Sciatic nerve (tissue), 2 donors: ENCODE data around the gene PDCD4. TPM values are rescaled to one million over a fixed set of nuclear protein-coding genes. Genes with fewer than 3 reads are reported as not detected.

Experiments used
- ATAC-seq: fragments of 200-7000 bp; cut with Tn5 transposase; one replicate; pipeline ENCODE4 v1.9.1; 2020; ENCODE audit warnings: mild to moderate bottlenecking, moderate library complexity
- DNase-seq: peaks from one replicate; pipeline ENCODE4 v3.0.0-alpha.2; 2020; ENCODE audit warnings: low spot score
- intact Hi-C: fragments of 100-400 bp; cut with DNase I; formaldehyde crosslinking; loops from one replicate; pipeline ENCODE4 v1.14.2; 2022
- total RNA-seq: library from RNA; stranded (reverse); fragmentation: NEBNext Ultra II Directional; extraction: Animal tissue kit (Norgen Biotek cat#: 25700); gene quantifications from one replicate; pipeline ENCODE4 v1.2.1, GENCODE V29; 2021
- donor health status: DM: no; HTN: no; CAD: no.
- donor health status: DM: no; HTN: no; CAD: no.

PDCD4 gene
- total RNA-seq, 1 donor from 2014 or later = 124 TPM

DNA sequence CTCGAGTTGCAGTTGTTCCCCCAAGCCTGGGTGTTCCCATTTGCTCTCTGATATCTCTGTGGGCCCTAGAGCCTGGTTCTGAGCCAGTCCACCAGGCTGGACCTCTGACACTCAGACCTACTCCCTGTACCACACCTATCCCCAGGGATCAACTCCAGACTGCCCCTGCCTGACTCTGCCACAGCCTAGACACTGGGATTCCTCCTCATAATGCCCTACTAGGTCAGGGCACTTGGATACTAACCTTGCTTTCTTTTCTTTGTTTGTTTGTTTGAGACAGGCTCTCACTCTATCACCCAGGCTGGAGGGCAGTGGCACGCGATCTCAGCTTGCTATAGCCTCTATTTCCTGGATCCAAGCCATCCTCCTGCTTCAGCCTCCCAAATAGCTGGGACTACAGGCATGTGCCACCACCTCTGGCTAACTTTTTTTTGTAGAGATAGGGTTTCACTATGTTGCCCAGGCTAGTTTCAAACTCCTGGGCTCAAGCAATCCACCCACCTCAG lies 30.8 kb upstream of the PDCD4 start:
- ATAC-seq (no peak), DNase-seq (no peak)
- intact Hi-C loops = no loop called here

DNA sequence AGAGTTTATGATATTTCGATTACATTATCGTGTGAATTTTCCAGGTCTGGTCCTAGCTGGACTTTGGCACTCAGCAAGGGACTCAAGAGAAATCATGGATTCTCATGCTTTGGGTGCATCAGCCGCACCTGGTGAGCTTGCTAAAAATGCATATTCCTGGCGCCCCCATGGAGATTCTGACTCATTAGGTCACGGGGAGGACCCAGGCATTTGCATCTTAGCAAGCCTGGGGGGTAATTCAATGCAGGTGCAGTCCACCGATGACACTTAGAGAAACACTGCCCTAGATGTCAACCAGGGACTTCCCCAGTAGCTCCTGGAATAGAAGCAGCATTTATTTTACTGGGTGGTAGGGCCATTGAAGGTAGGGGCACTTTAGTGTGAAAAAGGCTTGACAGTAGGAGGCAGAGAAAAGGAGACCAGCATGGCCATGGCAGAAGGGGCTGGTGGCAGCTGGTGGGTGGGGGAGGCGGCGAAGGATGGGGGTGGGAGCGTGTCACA lies 29.9 kb upstream of the PDCD4 start:
- no peak for ATAC-seq
- DNase-seq = no peak
- intact Hi-C loops = no loop called here

DNA sequence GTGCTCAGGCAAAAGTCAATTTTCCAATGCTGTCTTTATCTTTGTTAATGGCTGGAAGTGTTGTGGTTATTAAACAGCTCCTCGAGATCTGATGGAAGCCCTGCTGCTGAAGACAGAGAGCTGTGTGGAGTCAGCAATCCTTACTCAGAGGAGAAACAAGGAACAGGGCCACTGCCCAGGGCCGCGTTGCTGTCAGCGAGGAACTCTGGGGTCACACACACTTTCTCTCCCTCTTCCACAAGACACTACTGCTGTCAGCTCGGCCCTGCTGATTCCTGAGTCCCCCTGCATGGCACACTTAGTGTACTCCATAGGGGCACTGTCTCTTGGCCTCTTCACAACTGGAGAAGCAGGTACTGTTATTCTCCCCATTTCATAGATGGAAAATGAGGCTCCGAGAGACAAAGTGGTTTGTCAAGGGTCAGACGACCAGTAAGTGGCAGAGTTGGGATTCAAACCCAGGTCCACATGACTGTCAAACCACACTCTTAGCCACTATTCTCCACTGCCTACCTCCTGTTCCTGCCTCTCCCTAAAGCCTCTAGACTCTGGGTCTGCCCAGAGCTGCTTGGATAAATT lies 29.3 kb upstream of the PDCD4 start:
- intact Hi-C loops = no loop called here
- ATAC-seq (no peak), DNase-seq (no peak)

DNA sequence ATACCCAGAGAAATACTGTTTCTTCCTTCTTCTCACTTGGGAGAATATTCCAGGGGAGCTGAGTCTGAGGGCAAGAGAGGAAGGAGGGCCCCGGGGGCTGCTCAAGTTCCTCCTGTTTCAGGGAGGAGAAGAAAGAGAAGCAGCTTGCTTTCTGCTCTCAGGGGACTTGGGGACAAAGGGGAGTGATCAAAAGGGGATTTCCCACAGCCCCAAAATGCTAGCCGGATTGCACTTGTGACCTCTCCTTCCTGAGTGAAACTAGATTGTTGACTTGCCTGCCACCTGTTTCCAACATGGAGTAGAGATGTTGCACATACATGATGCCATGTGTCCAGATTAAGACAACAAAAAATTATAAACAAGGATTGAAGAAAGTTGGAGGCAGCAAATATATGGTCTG lies 28.7 kb upstream of the PDCD4 start:
- ATAC-seq (peak; percentile 15), DNase-seq (no peak)
- intact Hi-C loops = no loop called here

DNA sequence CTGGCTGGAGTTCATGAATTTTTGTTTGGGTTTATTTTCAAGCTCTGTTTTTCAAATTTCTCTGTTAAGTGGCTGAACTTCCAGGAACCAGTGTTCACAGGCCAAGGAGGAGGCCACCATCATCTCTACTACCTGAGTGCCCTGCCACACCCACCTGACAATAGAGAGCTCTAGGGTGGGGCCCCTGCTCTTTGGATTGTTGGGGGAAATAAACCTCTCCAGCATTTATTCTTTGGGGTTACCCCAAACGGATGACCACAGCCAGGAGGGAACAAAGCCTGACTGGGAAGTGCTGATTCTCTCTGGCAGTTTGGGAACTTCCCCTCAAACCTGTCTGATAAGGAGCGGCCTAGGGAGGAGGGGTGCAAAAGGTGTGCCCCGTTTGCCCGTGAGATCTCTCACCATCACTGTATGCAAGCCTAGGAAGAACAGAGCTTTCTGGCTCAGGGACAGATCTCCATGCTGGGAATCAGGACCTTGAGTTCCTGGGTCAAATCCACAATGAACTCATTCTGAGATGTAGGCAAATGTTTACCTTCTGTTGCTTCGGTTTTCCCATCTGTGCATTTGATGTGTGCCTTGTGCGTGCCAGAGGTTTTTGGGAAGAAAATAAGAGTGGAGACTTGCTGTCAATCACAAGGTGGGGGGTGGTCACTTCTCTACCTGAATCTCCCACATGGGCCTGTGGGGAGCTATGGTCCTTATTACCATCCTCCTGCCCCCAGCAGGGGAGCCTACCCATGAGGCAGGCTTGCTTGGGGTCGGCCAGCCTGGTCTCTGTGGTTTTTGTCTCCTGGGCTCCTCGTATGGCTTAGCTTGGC lies 27.7 kb upstream of the PDCD4 start:
- no peak for ATAC-seq
- intact Hi-C loops = no loop called here
- DNase-seq = no peak

DNA sequence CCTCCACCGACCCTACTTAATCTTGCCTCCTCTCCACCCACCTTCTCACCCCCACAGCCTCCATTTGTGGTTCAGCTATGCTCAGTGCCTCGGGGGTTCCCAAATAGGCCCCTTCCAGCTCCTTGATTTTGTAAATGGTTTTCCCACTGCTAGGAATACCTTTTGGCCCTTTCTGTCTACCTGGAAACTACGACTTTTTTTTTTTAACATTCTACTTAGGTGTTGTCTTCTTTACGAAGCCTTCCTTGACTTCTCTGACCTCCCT lies 27.2 kb upstream of the PDCD4 start:
- intact Hi-C loops = no loop called here
- DNase-seq (no peak), ATAC-seq (no peak)

DNA sequence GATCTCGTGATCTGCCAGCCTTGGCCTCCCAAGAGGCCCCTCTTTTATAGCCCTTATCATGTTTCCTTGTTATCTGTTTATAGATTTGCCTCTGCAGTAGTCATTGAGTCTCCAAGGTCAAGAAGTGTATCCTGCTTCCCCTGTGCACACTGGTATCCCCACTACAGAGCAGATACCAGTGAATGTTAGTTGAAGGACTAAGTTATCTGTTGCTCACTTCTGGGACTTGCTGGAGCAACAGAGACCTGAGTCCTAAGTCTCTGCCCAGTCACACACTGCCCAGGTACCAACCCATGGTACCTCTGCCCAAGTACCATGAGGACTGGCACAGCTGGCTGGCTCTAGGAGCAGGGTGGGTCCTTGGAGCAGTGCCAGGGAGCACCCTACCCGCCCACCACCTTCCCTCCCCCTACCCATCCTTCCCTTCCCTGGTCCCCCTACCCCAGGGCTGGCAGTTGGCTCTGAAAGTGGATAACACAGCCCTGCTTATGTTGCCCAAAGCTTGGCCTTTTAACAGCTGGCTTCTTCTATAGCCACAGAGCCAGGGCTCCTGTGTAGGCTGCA lies 26.5 kb upstream of the PDCD4 start:
- DNase-seq = no peak
- intact Hi-C loops = no loop called here
- no peak for ATAC-seq

DNA sequence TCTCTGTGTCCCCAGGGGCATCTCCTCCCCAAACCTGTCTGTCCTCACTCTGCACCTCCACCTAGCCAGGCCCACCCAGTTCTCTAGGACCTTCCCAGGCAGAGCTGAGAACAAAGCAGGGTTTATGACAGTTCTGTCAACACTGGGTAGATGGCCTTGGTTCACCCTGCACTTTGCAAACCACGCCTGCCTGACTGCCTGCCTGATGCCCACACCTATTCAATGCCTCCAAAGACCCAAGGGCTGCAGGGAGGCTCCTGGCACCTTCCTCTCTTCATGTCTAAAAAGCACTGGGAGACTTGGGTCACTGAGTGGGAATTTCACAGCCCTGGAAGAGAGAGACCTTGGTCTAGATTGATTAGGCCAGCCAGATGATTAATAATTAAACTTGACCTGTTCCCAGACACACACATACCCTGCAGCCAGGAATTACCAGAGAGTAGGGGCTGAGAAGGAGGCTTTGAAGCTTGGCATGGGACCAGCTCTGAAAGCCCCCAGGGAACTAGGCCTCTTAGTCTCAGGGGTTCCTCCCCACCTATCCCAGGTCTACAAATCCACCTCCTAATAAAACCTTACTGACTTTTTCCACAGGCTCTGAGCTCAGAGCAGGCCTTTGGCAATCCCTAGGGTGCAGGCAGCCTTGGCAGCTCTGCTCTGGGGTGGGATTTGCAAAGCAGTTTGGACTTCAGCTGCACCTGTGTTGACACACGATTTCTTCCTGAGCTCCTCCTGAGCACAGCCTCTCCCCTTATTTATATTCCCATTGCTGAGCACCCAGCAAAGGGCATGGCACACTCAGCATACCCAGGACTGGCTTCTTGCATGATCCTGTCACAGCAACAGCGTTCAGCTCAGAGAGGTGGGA lies 25.7 kb upstream of the PDCD4 start:
- DNase-seq (no peak), ATAC-seq (no peak)
- intact Hi-C loops = no loop called here

DNA sequence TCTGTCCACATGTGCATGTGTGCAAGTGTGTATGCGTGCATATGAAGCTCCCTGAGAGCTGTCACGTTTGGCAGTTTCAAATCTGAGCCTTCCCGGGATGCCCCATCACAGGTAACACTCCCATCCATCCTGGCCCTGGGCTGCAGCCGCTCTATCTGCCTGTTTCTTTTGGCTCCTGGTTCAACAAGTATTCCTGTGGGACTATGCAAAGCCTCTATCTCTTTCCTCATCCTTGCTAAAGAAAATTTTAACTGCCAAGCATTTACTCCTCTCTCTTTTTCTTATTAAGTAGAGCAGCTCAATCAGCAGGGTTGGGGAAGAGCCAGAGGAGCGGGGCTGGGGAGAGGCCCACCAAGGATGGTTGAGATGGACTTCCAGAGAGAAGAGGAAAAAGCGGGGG lies 24.4 kb upstream of the PDCD4 start:
- DNase-seq (no peak), ATAC-seq (peak; percentile 31)
- intact Hi-C loops = no loop called here

DNA sequence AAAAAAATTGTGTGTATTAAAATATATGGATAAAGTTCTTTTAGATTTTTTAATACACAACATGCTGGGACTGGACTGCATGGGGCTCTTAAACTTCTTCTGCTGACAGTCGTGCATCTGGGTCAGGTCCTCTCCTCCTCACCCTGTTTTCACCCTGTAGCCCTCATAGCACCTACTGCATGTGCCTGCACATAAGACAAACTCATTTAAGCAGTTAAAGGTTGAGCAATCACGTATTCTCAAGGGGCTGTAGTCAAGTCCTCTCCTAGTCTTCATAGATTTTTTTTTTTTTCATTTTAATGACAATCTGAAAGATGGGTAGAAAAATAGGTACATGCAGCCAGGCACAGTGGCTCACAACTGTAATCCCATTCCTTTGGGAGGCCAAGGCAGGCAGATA lies 23.6 kb upstream of the PDCD4 start:
- intact Hi-C loops = no loop called here
- ATAC-seq = no peak
- DNase-seq = no peak

DNA sequence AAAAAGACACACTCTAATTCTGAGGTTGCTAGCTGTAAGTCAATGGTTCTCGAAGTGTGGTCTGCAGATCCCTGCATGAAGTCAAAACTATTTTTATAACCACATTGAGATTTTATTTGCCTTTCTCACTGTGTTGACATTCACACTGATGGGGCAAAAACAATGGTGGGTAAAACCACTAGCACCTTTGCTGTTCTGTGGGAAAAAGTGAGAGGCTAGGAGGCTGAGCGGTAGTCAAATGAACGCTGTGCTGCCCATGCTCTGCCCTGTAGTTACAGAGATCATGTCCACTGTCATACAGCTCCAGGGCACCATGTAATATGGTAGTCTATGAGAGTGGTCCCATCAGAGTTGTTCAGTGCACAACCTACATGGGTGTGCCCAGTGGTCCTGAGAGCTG lies 21.6 kb upstream of the PDCD4 start:
- no peak for ATAC-seq
- intact Hi-C loops = no loop called here

DNA sequence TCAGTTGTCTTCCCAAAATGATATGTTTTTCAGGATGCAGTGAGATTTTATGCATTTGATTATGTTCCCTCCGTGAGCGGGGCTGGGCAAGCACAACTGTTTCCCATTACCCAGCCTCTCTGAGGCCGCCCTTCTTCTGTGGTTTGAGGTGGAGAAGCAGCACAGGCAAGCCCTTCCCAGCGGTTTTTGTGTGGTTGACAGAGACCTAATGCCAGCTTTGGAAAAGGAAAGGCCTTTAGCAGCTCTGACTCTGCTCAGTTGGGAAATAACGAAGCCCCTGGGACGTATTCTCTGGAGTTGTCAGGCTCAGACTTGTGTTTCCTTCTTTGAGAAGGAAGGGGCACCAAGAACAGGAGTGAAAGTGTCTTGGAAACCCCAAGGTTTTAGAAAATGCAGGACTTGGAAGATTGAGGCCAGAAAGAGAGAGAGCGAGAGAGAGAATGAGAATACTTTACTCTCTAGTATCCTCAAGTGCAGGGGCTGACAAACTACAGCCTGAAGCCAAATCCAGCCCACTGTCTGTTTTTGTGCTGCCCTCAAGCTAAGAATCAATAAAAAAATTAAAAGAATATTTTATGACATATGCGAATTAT lies 20.6 kb upstream of the PDCD4 start:
- no peak for DNase-seq
- intact Hi-C loops = no loop called here
- ATAC-seq = peak; percentile 56

More for the DNA sequence above, 21.6 kb upstream of the PDCD4 start:
- DNase-seq = no peak

DNA sequence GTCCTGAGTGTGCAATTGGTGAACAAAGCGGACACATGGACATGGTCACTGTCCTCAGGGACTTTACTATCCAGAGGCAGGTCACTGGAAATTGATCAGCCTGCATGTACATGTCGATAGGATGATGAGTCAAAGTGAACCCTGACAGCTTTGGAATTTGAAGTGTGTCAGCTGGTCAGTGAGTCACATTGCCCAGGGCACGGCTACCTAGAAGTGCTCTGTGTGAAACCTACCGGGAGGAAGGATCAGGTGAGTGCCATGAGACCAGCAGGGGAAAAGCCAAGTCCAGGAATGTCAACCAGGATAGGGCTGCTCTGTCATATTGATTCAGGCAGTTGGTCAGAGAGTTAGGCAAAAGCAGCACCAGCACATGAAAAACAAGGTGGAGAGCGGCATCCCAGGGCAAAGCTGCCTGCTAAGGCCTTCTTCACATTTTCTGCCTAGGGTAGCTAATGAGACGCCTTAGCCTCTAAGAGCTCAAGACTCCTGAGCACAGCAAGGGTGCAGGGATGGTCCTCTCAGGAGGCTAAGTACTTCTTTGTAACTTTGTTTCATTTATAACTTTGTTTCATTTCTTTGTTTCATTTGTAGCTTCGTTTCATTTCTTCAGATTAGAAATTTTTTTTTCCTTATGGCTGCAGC lies 19.4 kb upstream of the PDCD4 start:
- ATAC-seq (no peak), DNase-seq (no peak)
- intact Hi-C loops = no loop called here

DNA sequence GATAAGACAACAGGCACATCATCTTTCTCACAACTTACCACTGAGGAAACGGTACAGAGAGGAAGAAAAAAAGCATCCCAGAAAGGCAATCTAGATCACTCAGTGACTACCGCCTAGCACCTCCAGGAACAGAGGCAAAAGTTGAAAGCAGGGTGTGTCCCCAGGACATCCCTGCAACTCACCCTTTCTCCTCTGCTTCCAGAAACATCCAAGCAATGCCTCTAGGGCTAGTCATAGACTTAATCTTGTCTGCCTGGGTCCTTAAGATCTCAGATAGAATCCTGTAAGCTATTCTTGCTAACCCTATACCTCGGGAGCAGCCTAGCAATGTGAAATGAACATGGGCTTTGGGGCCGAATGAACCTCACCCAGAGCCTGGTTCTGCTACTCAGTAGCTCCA lies 18.8 kb upstream of the PDCD4 start:
- ATAC-seq = no peak
- intact Hi-C loops = no loop called here
- no peak for DNase-seq

DNA sequence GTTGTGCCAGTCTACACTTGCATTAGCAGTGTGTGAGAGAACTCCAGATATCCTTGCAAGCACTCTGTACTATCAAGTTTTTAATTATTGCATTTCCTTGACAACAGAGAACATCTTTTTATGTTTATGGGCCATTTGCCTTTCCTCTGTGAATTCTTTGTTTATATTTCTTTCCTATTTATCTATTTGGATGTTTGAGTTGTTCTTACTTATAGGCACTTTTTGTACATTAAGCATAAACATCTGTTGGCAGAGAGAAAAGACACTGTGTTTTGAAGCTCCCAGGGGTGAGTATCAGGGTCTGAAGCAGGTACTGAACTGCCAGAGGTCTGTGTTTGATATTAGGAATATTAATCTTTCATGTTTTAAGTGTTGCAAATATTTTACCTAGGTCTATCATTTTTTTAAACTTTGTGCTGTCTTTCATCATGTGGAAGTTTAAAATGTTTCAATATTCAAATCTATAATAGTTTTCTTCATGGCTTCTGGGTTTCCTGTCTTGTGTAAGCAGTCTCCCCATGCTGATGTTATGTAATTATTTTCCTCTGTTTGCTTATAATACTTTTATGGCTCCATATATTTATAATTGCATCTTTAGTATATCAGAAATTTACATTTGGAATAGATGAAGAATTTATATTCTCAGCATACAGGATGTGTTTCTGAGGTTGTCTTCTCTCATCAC lies 17.7 kb upstream of the PDCD4 start:
- ATAC-seq = no peak
- no peak for DNase-seq
- intact Hi-C loops = no loop called here

DNA sequence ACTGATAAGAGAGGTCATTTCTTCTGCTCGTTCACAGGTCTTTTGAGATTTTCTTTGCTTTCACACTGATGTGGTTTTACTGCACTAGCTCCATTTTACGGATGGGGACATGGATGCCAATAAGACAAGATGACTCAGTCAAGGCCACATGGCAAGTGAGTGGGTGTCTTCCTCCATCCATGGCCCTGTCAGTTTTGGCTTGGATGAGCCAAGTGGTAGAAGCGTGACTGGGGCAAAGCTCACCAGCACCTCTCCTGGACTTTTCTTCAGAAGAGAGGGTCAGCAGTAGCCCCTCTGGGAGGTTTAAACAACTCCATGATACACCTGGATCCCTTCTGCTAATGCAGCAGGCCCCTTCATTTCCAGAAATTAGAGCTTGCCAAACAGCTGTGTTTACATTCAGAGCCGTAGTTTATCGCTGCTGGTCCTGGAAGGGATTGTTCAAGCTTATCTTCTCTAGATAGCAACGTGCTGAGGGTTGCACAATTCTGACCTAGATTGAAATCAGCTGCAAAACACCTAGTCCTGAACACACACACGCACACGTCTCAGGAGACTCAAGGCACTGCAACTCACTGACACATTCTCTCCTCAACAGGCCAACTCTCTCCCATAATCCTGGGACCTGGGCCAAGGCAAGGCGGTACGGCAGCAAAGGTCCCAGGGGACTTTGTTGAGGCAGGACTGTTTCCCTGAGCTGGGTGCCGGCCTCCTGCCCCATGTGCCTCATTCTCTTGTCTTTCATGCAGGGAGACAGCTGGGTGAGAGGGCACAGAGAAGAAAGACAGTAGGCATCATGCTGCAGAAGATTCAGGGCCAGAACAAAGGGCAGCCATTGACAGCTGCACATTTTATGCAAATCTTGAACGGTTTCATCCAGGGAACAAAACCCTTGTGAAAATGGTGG lies 14.2 kb upstream of the PDCD4 start:
- intact Hi-C loops = no loop called here
- ATAC-seq (peak; percentile 62), DNase-seq (no peak)

DNA sequence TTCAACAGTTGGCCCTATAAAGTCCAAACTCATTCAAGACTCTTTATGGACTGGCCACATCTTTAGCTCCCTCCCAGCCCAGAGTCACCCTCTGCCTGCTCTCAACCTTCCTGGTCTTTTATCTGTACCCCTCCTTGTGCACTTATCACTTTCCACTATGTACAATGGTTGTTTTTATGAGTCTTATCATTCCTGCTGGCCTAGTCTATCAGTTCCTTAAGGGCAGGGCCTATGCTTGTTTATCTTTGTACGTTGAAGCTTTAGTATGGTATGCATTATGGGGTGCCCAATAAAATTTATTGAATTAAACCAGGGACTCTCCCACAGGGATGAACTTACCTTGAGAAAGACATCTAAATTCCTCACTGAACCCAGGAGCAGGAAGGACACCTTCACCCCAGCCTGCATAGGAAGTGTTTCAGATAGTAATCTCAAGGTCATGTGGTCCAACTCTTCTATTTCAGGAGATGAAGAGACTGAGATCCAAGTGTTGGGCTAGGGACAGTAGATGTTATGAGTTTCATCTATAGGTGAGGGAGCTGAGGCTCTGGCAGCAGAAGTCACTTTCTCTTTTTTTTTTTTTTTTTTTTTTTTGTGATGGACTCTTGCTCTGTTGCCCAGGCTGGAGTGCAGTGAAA lies 13.3 kb upstream of the PDCD4 start:
- DNase-seq (no peak), ATAC-seq (no peak)
- intact Hi-C loops = no loop called here
